Measurements from ENCODE around the gene F7.

The F7 gene

DNA sequence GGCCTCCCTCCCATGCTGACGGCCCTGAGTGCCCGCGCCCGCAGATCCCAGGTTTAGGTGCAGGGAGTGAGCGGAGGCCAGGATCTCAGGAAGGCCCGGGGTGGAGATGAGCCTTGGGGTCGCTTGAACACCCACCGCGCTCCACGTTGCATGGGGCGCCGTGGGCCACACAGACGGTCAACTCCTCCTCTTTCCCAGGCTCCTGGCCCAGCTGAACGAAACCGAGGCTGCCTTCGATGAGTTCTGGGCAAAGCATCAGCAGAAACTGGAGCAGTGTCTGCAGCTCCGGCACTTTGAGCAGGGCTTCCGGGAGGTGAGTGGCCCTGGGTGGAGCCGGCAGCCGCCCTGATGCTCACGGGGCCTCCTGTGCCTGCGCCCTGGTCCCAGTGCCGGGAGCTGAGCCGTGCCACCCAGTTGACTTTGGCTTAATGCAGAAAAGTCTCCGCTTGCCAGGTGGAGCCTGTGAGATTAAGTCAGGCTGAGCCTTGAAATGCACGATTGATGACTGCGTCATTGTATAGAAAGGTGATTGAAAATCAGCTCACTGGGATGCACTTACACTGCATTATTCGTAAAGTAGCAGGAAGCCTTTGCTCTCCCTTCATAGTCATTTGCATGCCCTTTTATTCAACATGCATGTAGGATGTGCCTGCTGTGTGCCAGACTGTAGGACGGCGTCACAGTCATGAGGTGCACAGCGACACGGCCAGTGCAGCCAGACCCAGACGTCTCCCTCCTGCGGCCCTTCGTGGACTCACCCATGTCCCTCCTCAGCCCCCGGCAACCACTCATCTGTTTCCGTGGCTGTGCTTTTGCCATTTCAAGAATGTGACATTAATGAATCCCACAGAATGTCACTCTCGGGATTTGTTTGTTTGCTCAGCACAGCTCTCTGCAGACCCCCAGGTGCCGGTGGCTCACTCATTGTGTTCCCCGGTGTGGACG lies 35.5 kb upstream of the F7 start:
- Histone ChIP-seq H3K36me3 (ENCODE audit: insufficient read depth) (no peaks in the 10 kb centered on the region), H3K79me2 (ENCODE audit: insufficient read depth, low read depth) (no peaks in the 10 kb centered on the region), H2AFZ (ENCODE audit: low read depth) (no peak overlapping the region), H4K20me1 (ENCODE audit: insufficient read depth) (no peaks in the 10 kb centered on the region), H3K4me2 (no peak overlapping the region), H3K4me1 (ENCODE audit: low read depth, poor library complexity, severe bottlenecking) (no peaks in the 10 kb centered on the region), H3K27me3 (ENCODE audit: insufficient read depth, low read depth) (no peaks in the 10 kb centered on the region), H3K27ac (no peak overlapping the region), H3K9ac (no peak overlapping the region), H3K4me3 (IDR thresholded peaks at IDR 0.05; ENCODE audit: insufficient read depth, low read depth, low read length) (no peak overlapping the region)
- no peak for TF ChIP-seq CTCF (conservative IDR thresholded peaks at IDR 0.05; ENCODE audit: low read depth, low read length)

- H3K36me3 ChIP-seq (ENCODE audit: insufficient read depth), result no peaks in the 10 kb centered on the region
- H4K20me1 ChIP-seq (ENCODE audit: insufficient read depth), result no peaks in the 10 kb centered on the region
- H3K9ac ChIP-seq, result no peak overlapping the region
- H3K27me3 ChIP-seq (ENCODE audit: insufficient read depth, low read depth), result no peaks in the 10 kb centered on the region
- no peak overlapping the region for H3K4me3 ChIP-seq (IDR thresholded peaks at IDR 0.05; ENCODE audit: insufficient read depth, low read depth, low read length)
- no peak overlapping the region for H3K4me2 ChIP-seq
- H3K79me2 ChIP-seq (ENCODE audit: insufficient read depth, low read depth), result no peaks in the 10 kb centered on the region
- H3K4me1 ChIP-seq (ENCODE audit: low read depth, poor library complexity, severe bottlenecking), result no peaks in the 10 kb centered on the region
- TF ChIP-seq CTCF (conservative IDR thresholded peaks at IDR 0.05; ENCODE audit: low read depth, low read length), result no peak
- H3K27ac ChIP-seq, result no peak overlapping the region
- H2AFZ ChIP-seq (ENCODE audit: low read depth), result no peak overlapping the region
Measured at GRCh38 chr13:113070855-113071254, 34.7 kb upstream of the F7 start.

GRCh38 chr13:113072376-113072775 lies 33.2 kb upstream of the F7 start:
- Histone ChIP-seq H2AFZ (ENCODE audit: low read depth) (no peak overlapping the region), H3K27ac (no peak overlapping the region), H3K79me2 (ENCODE audit: insufficient read depth, low read depth) (no peaks in the 10 kb centered on the region), H3K4me2 (no peak overlapping the region), H3K36me3 (ENCODE audit: insufficient read depth) (no peaks in the 10 kb centered on the region), H3K9ac (no peak overlapping the region), H3K4me1 (ENCODE audit: low read depth, poor library complexity, severe bottlenecking) (no peaks in the 10 kb centered on the region), H4K20me1 (ENCODE audit: insufficient read depth) (no peaks in the 10 kb centered on the region), H3K27me3 (ENCODE audit: insufficient read depth, low read depth) (no peaks in the 10 kb centered on the region), H3K4me3 (IDR thresholded peaks at IDR 0.05; ENCODE audit: insufficient read depth, low read depth, low read length) (no peak overlapping the region)
- no peak for TF ChIP-seq CTCF (conservative IDR thresholded peaks at IDR 0.05; ENCODE audit: low read depth, low read length)

DNA sequence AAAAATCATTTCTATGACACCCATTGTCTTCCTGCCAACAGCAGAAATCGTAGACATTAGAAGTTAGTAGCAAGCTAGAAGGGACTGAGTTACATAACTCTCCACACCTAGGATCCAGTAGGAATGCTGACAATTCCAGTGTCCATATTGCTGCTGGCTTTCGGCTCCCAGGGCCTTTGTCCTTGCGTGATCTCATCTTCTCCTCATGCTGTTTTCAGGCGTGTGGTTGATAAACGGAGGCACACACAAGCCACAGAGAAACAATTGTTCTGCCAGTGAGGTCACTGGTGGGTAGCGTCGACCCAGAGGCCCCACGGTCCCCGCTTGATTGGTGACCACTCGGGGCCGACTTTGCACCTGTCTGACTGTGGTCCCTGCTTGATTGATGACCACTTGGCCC lies 31.6 kb upstream of the F7 start:
- no peaks in the 10 kb centered on the region for H3K79me2 ChIP-seq (ENCODE audit: insufficient read depth, low read depth)

More for the DNA sequence above, 31.6 kb upstream of the F7 start:
- Histone ChIP-seq H3K4me3 (IDR thresholded peaks at IDR 0.05; ENCODE audit: insufficient read depth, low read depth, low read length) (no peak overlapping the region), H4K20me1 (ENCODE audit: insufficient read depth) (no peaks in the 10 kb centered on the region), H3K36me3 (ENCODE audit: insufficient read depth) (no peaks in the 10 kb centered on the region), H3K4me1 (ENCODE audit: low read depth, poor library complexity, severe bottlenecking) (no peaks in the 10 kb centered on the region), H3K9ac (no peak overlapping the region), H2AFZ (ENCODE audit: low read depth) (no peak overlapping the region), H3K4me2 (no peak overlapping the region), H3K27me3 (ENCODE audit: insufficient read depth, low read depth) (no peaks in the 10 kb centered on the region), H3K27ac (no peak overlapping the region)
- no peak for TF ChIP-seq CTCF (conservative IDR thresholded peaks at IDR 0.05; ENCODE audit: low read depth, low read length)

All from KMS-11 (cell line).